ENCODE measurements around the gene TATDN2. TPM values are rescaled to one million over a fixed set of nuclear protein-coding genes. Genes with fewer than 3 reads are reported as not detected.

Gene TATDN2
- total and polyA plus RNA-seq, 2 experiments from 2014 or later, result 4.8 to 19.1 TPM

- Histone ChIP-seq H2AFZ (no peak overlapping the region), H3K4me3 (no peak overlapping the region), H3K79me2 (replicated peaks; ENCODE audit: insufficient read depth) (no peaks in the 10 kb centered on the region), H3K27me3 (ENCODE audit: insufficient read depth) (no peaks in the 10 kb centered on the region), H3F3A (replicated peaks; ENCODE audit: low read depth) (no peaks in the 10 kb centered on the region), H3K27ac (ENCODE audit: low read depth) (no peak overlapping the region), H3K4me1 (ENCODE audit: insufficient read depth) (peaks cover 8% of the 10 kb centered on the region; the same call in 1 of the 2 replicates), H3K9me2 (ENCODE audit: insufficient read depth) (no peaks in the 10 kb centered on the region), H3K36me3 (ENCODE audit: insufficient read depth) (0 out of 2 replicates have a peak, but pooled peaks cover 3% of the 10 kb centered on the region), H4K20me1 (replicated peaks; ENCODE audit: insufficient read depth) (no peaks in the 10 kb centered on the region), H3K4me2 (no peak overlapping the region)
- ATAC-seq (peak; percentile 12), DNase-seq (ENCODE audit: low spot score) (no peak)
- Mint-ChIP-seq H3K4me3 (no peak overlapping the region), H3K9me3 (no peaks in the 10 kb centered on the region; the same call in 2 of the 3 replicates), H3K36me3 (ENCODE audit: low read depth) (peaks cover 9% of the 10 kb centered on the region), H3K27ac (no peak overlapping the region; the same call in 1 of the 2 replicates), H3K27me3 (ENCODE audit: insufficient read depth, low read depth, poor library complexity) (no peaks in the 10 kb centered on the region), H3K4me1 (peaks cover 15% of the 10 kb centered on the region)
- TF ChIP-seq ETS1 (IDR thresholded peaks at IDR 0.05) (no peak), EZH2phosphoT487 (IDR thresholded peaks at IDR 0.05; ENCODE audit: unreplicated experiment) (no peak), JUNB (IDR thresholded peaks at IDR 0.05; ENCODE audit: unreplicated experiment) (no peak), NANOG (IDR thresholded peaks at IDR 0.05; ENCODE audit: borderline replicate concordance) (no peak), EZH2 (IDR thresholded peaks at IDR 0.05; ENCODE audit: low read depth, unreplicated experiment) (no peak), CREB1 (CRISPR knock-in tag; IDR thresholded peaks at IDR 0.05; ENCODE audit: low read depth) (no peak), STAT1 (IDR thresholded peaks at IDR 0.05; ENCODE audit: unreplicated experiment) (no peak), ZNF114 (CRISPR knock-in tag; IDR thresholded peaks at IDR 0.05) (no peak), POLR2AphosphoS5 (IDR thresholded peaks at IDR 0.05; ENCODE audit: low read depth) (no peak), ZNF462 (CRISPR knock-in tag; IDR thresholded peaks at IDR 0.05) (no peak), ZNF331 (CRISPR knock-in tag; IDR thresholded peaks at IDR 0.05; ENCODE audit: low read depth) (no peak)
- TF ChIP-seq, protein P1, sequence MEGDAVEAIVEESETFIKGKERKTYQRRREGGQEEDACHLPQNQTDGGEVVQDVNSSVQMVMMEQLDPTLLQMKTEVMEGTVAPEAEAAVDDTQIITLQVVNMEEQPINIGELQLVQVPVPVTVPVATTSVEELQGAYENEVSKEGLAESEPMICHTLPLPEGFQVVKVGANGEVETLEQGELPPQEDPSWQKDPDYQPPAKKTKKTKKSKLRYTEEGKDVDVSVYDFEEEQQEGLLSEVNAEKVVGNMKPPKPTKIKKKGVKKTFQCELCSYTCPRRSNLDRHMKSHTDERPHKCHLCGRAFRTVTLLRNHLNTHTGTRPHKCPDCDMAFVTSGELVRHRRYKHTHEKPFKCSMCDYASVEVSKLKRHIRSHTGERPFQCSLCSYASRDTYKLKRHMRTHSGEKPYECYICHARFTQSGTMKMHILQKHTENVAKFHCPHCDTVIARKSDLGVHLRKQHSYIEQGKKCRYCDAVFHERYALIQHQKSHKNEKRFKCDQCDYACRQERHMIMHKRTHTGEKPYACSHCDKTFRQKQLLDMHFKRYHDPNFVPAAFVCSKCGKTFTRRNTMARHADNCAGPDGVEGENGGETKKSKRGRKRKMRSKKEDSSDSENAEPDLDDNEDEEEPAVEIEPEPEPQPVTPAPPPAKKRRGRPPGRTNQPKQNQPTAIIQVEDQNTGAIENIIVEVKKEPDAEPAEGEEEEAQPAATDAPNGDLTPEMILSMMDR (conservative IDR thresholded peaks at IDR 0.05; ENCODE audit: low read depth in 2 of 2), result no peak
- TF ChIP-seq, protein P2, sequence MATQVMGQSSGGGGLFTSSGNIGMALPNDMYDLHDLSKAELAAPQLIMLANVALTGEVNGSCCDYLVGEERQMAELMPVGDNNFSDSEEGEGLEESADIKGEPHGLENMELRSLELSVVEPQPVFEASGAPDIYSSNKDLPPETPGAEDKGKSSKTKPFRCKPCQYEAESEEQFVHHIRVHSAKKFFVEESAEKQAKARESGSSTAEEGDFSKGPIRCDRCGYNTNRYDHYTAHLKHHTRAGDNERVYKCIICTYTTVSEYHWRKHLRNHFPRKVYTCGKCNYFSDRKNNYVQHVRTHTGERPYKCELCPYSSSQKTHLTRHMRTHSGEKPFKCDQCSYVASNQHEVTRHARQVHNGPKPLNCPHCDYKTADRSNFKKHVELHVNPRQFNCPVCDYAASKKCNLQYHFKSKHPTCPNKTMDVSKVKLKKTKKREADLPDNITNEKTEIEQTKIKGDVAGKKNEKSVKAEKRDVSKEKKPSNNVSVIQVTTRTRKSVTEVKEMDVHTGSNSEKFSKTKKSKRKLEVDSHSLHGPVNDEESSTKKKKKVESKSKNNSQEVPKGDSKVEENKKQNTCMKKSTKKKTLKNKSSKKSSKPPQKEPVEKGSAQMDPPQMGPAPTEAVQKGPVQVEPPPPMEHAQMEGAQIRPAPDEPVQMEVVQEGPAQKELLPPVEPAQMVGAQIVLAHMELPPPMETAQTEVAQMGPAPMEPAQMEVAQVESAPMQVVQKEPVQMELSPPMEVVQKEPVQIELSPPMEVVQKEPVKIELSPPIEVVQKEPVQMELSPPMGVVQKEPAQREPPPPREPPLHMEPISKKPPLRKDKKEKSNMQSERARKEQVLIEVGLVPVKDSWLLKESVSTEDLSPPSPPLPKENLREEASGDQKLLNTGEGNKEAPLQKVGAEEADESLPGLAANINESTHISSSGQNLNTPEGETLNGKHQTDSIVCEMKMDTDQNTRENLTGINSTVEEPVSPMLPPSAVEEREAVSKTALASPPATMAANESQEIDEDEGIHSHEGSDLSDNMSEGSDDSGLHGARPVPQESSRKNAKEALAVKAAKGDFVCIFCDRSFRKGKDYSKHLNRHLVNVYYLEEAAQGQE (IDR thresholded peaks at IDR 0.05; ENCODE audit: unreplicated experiment), result no peak
Observed at GRCh38 chr3:10290481-10291176, 42.4 kb downstream of the TATDN2 start.

All from GM23338 (cell line).